ENCODE measurements around the gene TRIP11. TPM values are rescaled to one million over a fixed set of nuclear protein-coding genes. Genes with fewer than 3 reads are reported as not detected.
A peak's percentile ranks its signal among the peaks of the same experiment; 100 is the strongest.

The TRIP11 gene
- total and polyA plus RNA-seq, 4 donors: 4.3 to 28.4 (median 16.6) TPM

DNA sequence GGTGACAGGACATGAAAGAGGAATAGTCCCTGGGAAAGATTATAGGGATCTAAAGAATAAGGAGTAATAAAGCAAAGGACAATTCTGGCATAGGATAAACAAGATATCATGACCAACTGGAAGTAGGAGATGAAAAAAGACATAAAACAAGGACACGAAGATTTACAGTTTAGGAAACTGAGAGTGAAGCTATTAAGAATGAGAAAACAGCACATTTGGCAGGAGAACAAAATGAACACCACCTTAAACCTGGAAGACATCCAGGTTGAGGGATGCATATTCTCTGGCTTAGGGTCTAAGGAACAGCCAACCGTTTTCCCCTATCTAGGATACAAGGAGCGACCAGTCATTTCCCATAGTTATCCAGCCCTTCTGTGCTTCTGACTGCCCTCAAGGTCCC, 1.9 kb downstream of the TRIP11 start:
- DNase-seq (ENCODE audit: low spot score): no peak
- Histone ChIP-seq H3K27me3 (ENCODE audit: control insufficient read depth in 4 of 4, insufficient read depth in 4 of 4, low read length in 3 of 4) (no peaks in the 10 kb centered on the region), H3K9me3 (ENCODE audit: control insufficient read depth in 4 of 4, low read length in 3 of 4) (no peaks in the 10 kb centered on the region), H3K4me1 (ENCODE audit: control insufficient read depth in 4 of 4, insufficient read depth in 4 of 4, low read length in 3 of 4) (peaks cover 5 to 57% (median 38%) of the 10 kb centered on the region in 4 donors), H3K9ac (ENCODE audit: low read depth in 1 of 2, low read length in 2 of 2) (peak overlapping the region in 1 of 2 donors; percentile 33), H3K36me3 (ENCODE audit: control insufficient read depth in 4 of 4, insufficient read depth in 3 of 4, low read depth in 1 of 4, low read length in 3 of 4) (no peaks in the 10 kb centered on the region), H3K27ac (ENCODE audit: low read depth in 1 of 2, low read length in 2 of 2) (no peak overlapping the region), H3K4me3 (ENCODE audit: low read depth in 1 of 3, low read length in 3 of 3) (peak overlapping the region in 1 of 3 donors; percentile 19)
- 61% methylated on average over 3 of the region's 3 CpGs for WGBS
- TF ChIP-seq, protein P1, sequence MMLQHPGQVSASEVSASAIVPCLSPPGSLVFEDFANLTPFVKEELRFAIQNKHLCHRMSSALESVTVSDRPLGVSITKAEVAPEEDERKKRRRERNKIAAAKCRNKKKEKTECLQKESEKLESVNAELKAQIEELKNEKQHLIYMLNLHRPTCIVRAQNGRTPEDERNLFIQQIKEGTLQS (IDR thresholded peaks at IDR 0.05): no peak
- TF ChIP-seq JUND (IDR thresholded peaks at IDR 0.05) (no peak), HNF4G (IDR thresholded peaks at IDR 0.05) (no peak), EGR1 (IDR thresholded peaks at IDR 0.05; ENCODE audit: low read depth in 2 of 2) (no peak), TAF1 (conservative IDR thresholded peaks at IDR 0.05) (no peak), RAD21 (IDR thresholded peaks at IDR 0.05) (no peak), RXRA (IDR thresholded peaks at IDR 0.05) (no peak), HNF4A (conservative IDR thresholded peaks at IDR 0.05) (no peak), YY1 (IDR thresholded peaks at IDR 0.05) (no peak), GABPA (IDR thresholded peaks at IDR 0.05 in 1 of 2, conservative IDR thresholded peaks at IDR 0.05 in 1 of 2) (no peak), NR2F2 (IDR thresholded peaks at IDR 0.05) (no peak), SP1 (IDR thresholded peaks at IDR 0.05) (no peak)
- TF ChIP-seq, protein P2, sequence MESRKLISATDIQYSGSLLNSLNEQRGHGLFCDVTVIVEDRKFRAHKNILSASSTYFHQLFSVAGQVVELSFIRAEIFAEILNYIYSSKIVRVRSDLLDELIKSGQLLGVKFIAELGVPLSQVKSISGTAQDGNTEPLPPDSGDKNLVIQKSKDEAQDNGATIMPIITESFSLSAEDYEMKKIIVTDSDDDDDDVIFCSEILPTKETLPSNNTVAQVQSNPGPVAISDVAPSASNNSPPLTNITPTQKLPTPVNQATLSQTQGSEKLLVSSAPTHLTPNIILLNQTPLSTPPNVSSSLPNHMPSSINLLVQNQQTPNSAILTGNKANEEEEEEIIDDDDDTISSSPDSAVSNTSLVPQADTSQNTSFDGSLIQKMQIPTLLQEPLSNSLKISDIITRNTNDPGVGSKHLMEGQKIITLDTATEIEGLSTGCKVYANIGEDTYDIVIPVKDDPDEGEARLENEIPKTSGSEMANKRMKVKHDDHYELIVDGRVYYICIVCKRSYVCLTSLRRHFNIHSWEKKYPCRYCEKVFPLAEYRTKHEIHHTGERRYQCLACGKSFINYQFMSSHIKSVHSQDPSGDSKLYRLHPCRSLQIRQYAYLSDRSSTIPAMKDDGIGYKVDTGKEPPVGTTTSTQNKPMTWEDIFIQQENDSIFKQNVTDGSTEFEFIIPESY (IDR thresholded peaks at IDR 0.05): no peak
- TF ChIP-seq, protein P3, sequence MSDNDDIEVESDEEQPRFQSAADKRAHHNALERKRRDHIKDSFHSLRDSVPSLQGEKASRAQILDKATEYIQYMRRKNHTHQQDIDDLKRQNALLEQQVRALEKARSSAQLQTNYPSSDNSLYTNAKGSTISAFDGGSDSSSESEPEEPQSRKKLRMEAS (IDR thresholded peaks at IDR 0.05): no peak

DNA sequence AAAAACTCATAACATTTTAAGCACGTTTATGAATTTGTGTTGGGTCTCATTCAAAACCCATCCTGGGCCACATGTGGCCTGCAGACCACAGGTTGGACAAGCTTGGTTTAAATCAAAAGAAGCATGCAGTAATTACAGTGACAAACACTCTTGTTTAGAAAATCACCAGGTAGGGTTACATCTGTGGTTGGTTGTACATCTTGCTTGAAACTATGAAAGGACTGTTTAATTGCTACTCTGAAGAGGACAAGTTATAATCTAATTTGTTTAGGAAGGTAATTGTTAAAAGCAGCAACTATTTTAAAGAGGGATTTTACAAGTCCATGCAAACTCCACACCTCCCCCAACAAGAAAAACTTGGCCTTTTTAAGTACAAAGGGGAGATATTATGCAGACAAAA, 4.0 kb downstream of the TRIP11 start:
- Histone ChIP-seq H3K9me3 (ENCODE audit: control insufficient read depth in 4 of 4, low read length in 3 of 4) (no peaks in the 10 kb centered on the region), H3K4me3 (ENCODE audit: low read depth in 1 of 3, low read length in 3 of 3) (no peak overlapping the region), H3K27ac (ENCODE audit: low read depth in 1 of 2, low read length in 2 of 2) (no peak overlapping the region), H3K4me1 (ENCODE audit: control insufficient read depth in 4 of 4, insufficient read depth in 4 of 4, low read length in 3 of 4) (peaks cover 5 to 52% (median 35%) of the 10 kb centered on the region in 4 donors), H3K36me3 (ENCODE audit: control insufficient read depth in 4 of 4, insufficient read depth in 3 of 4, low read depth in 1 of 4, low read length in 3 of 4) (peaks cover 0 to 4% (median 0%) of the 10 kb centered on the region in 4 donors), H3K27me3 (ENCODE audit: control insufficient read depth in 4 of 4, insufficient read depth in 4 of 4, low read length in 3 of 4) (no peaks in the 10 kb centered on the region), H3K9ac (ENCODE audit: low read depth in 1 of 2, low read length in 2 of 2) (no peak overlapping the region)
- 81% methylated on average over 1 of the region's 1 CpG for WGBS
- TF ChIP-seq NR2F2 (IDR thresholded peaks at IDR 0.05) (no peak), FOXA2 (IDR thresholded peaks at IDR 0.05) (no peak), JUND (IDR thresholded peaks at IDR 0.05) (no peak), SP1 (IDR thresholded peaks at IDR 0.05) (no peak), RAD21 (IDR thresholded peaks at IDR 0.05) (no peak), HNF4G (IDR thresholded peaks at IDR 0.05) (no peak), YY1 (IDR thresholded peaks at IDR 0.05) (no peak), GABPA (IDR thresholded peaks at IDR 0.05 in 1 of 2, conservative IDR thresholded peaks at IDR 0.05 in 1 of 2) (no peak), FOXA1 (IDR thresholded peaks at IDR 0.05) (no peak), RXRA (IDR thresholded peaks at IDR 0.05) (no peak)
- TF ChIP-seq, protein P4, sequence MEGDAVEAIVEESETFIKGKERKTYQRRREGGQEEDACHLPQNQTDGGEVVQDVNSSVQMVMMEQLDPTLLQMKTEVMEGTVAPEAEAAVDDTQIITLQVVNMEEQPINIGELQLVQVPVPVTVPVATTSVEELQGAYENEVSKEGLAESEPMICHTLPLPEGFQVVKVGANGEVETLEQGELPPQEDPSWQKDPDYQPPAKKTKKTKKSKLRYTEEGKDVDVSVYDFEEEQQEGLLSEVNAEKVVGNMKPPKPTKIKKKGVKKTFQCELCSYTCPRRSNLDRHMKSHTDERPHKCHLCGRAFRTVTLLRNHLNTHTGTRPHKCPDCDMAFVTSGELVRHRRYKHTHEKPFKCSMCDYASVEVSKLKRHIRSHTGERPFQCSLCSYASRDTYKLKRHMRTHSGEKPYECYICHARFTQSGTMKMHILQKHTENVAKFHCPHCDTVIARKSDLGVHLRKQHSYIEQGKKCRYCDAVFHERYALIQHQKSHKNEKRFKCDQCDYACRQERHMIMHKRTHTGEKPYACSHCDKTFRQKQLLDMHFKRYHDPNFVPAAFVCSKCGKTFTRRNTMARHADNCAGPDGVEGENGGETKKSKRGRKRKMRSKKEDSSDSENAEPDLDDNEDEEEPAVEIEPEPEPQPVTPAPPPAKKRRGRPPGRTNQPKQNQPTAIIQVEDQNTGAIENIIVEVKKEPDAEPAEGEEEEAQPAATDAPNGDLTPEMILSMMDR (IDR thresholded peaks at IDR 0.05; ENCODE audit: low read depth, low read length, missing input control): no peak
- TF ChIP-seq, protein P2 (IDR thresholded peaks at IDR 0.05): no peak
- TF ChIP-seq, protein P1 (IDR thresholded peaks at IDR 0.05): no peak
- DNase-seq (ENCODE audit: low spot score): no peak

Data from liver (tissue), 9 donors.